HCT116 (cell line): ENCODE results near the gene SOX6. TPM values are rescaled to one million over a fixed set of nuclear protein-coding genes. Genes with fewer than 3 reads are reported as not detected.

Experiments
- ATAC-seq: fragments of 200-7000 bp; cut with Tn5 transposase; 2 replicates; pipeline ENCODE4 v1.9.1; 2020; ENCODE audit warnings: mild to moderate bottlenecking, moderate library complexity
- BruUV-seq: library from RNA; stranded (reverse); fragments of 400-500 nt; replicated peaks from 2 replicates; lab custom pipeline; 2021; lab: Mats Ljungman, UMichigan
- CTCF ChIA-PET: fragments of 300-600 bp; sonication (Branson Sonifier 250); formaldehyde crosslinking; loops from one replicate; lab custom pipeline; 2021; ENCODE audit warnings: antibody characterized with exemption; lab: Charles Lee
- POLR2A ChIA-PET: fragments of 300-600, 350-600 bp; sonication (Branson Sonifier 250); formaldehyde crosslinking; loops from one replicate; lab custom pipeline; 2021; ENCODE audit warnings: antibody characterized with exemption; lab: Charles Lee
- RAD21 ChIA-PET, 2 experiments: fragments of 300-600 bp; sonication (Branson Sonifier 250); formaldehyde crosslinking; loops; one replicate each; lab custom pipeline; 2023; ENCODE audit warnings: low total read pairs in 2 of 2; ENCODE audit not compliant: uncharacterized antibody in 2 of 2, unreplicated experiment in 2 of 2, low non-redundant PET in 1 of 2; lab: Charles Lee
- DNase-seq: peaks from one replicate; pipeline ENCODE4 v3.0.0-alpha.2; 2010; ENCODE audit warnings: low read depth, low spot score
- H2AFZ ChIP-seq: fragments of 200-600 bp; shearing (Covaris generic), sonication (generic); 2 replicates; pipeline ENCODE4 v1.6.1; 2017; ENCODE audit warnings: low read depth, mixed run types, mixed read lengths, antibody characterized with exemption, low read length; ENCODE audit not compliant: poor library complexity, severe bottlenecking
- H3K27ac ChIP-seq: 2 replicates; pipeline ENCODE4 v1.5.1; 2012; ENCODE audit warnings: low read depth, low read length
- H3K27me3 ChIP-seq: fragments of 200-600 bp; sonication (generic); 2 replicates; pipeline ENCODE4 v1.6.1; 2016; ENCODE audit warnings: mixed run types, low read length, mixed read lengths; ENCODE audit not compliant: insufficient read depth
- H3K36me3 ChIP-seq, 2 experiments: fragments of 200-500 bp in 1 of 2; fragments of 200-600 bp in 1 of 2; sonication (Bioruptor generic) in 1 of 2; sonication (generic) in 1 of 2; 2 replicates each; pipeline versions ENCODE4 v1.5.1 to v1.6.1; 2014 to 2016; ENCODE audit warnings: low read length in 2 of 2, inconsistent platforms in 1 of 2, mixed read lengths in 1 of 2, mixed run types in 1 of 2; ENCODE audit not compliant: insufficient read depth in 2 of 2, control insufficient read depth in 1 of 2
- H3K4me1 ChIP-seq, 2 experiments: fragments of 200-600 bp in 1 of 2; sonication (generic) in 1 of 2; 2 replicates each; pipeline versions ENCODE4 v1.5.1 to v1.6.1; 2012 to 2017; ENCODE audit warnings: low read length in 2 of 2, inconsistent platforms in 1 of 2, mild to moderate bottlenecking in 1 of 2, mixed read lengths in 1 of 2, mixed run types in 1 of 2, moderate library complexity in 1 of 2; ENCODE audit not compliant: insufficient read depth in 2 of 2, control insufficient read depth in 1 of 2
- H3K4me2 ChIP-seq: fragments of 200-600 bp; sonication (generic); 2 replicates; pipeline ENCODE4 v1.6.1; 2017; ENCODE audit warnings: mixed run types, low read length, mixed read lengths
- H3K4me3 ChIP-seq, 2 experiments: fragments of 200-600 bp in 1 of 2; sonication (generic) in 1 of 2; replicated peaks in 1 of 2; 2 replicates each; pipeline ENCODE4 v1.5.1; 2011 to 2016; ENCODE audit warnings: low read length in 2 of 2, control low read depth in 1 of 2, low read depth in 1 of 2, mild to moderate bottlenecking in 1 of 2, mixed read lengths in 1 of 2, mixed run types in 1 of 2
- H3K79me2 ChIP-seq: fragments of 200-600 bp; sonication (generic); 2 replicates; pipeline ENCODE4 v1.6.1; 2017; ENCODE audit warnings: mild to moderate bottlenecking, mixed run types, low read length, moderate library complexity, mixed read lengths; ENCODE audit not compliant: insufficient read depth
- H3K9ac ChIP-seq: fragments of 200-600 bp; sonication (generic); 2 replicates; pipeline ENCODE4 v1.6.1; 2016; ENCODE audit warnings: low read length, mixed read lengths
- H3K9me2 ChIP-seq: fragments of 200-600 bp; sonication (generic), shearing (Covaris generic); 2 replicates; pipeline ENCODE4 v1.6.1; 2017; ENCODE audit warnings: mixed run types, mild to moderate bottlenecking, moderate library complexity; ENCODE audit not compliant: insufficient read depth
- H3K9me3 ChIP-seq, 2 experiments: fragments of 200-500 bp in 1 of 2; fragments of 200-600 bp in 1 of 2; sonication (Bioruptor generic) in 1 of 2; sonication (generic) in 1 of 2; 2 replicates each; pipeline ENCODE4 v1.6.1; 2014 to 2017; ENCODE audit warnings: low read length in 2 of 2, mixed read lengths in 2 of 2, inconsistent platforms in 1 of 2, low read depth in 1 of 2, mild to moderate bottlenecking in 1 of 2, mixed run types in 1 of 2, moderate library complexity in 1 of 2; ENCODE audit not compliant: control insufficient read depth in 1 of 2, insufficient read depth in 1 of 2
- H4K20me1 ChIP-seq: fragments of 200-600 bp; sonication (generic), shearing (Covaris generic); 2 replicates; pipeline ENCODE4 v1.6.1; 2017; ENCODE audit warnings: mixed run types, mild to moderate bottlenecking, moderate library complexity; ENCODE audit not compliant: insufficient read depth
- CBX3 ChIP-seq: IDR thresholded peaks from 2 replicates; pipeline ENCODE4 v1.6.1; 2012; ENCODE audit warnings: low read depth
- CTCF ChIP-seq, 3 experiments: fragments of 200-600 bp in 1 of 3; sonication (generic) in 1 of 3; IDR thresholded peaks in 2 of 3; conservative IDR thresholded peaks in 1 of 3; 2 replicates each; pipeline ENCODE4 v1.5.1; 2012 to 2017; ENCODE audit warnings: low read depth in 2 of 3, low read length in 2 of 3, antibody characterized with exemption in 1 of 3, borderline replicate concordance in 1 of 3, control low read depth in 1 of 3, mild to moderate bottlenecking in 1 of 3, mixed read lengths in 1 of 3, mixed run types in 1 of 3, moderate library complexity in 1 of 3; ENCODE audit not compliant: insufficient read depth in 1 of 3
- EGR1 ChIP-seq: IDR thresholded peaks from 2 replicates; pipeline ENCODE4 v1.6.1; 2012; ENCODE audit warnings: low read depth
- EZH2 ChIP-seq: fragments of 200-600 bp; sonication (generic); IDR thresholded peaks from 2 replicates; pipeline ENCODE4 v1.6.1; 2017; ENCODE audit warnings: antibody characterized with exemption, mixed run types
- EZH2phosphoT487 ChIP-seq: fragments of 200-600 bp; IDR thresholded peaks from 2 replicates; pipeline ENCODE4 v1.6.1; 2018; ENCODE audit warnings: antibody characterized with exemption, borderline replicate concordance
- FOSL1 ChIP-seq: IDR thresholded peaks from 2 replicates; pipeline ENCODE4 v1.6.1; 2012; ENCODE audit warnings: low read depth
- JUND ChIP-seq: IDR thresholded peaks from 2 replicates; pipeline ENCODE4 v1.6.1; 2012
- POLR2A ChIP-seq: IDR thresholded peaks from 2 replicates; pipeline ENCODE4 v1.7.0; 2011; ENCODE audit warnings: borderline replicate concordance; ENCODE audit not compliant: insufficient read depth, insufficient read length; ENCODE audit errors: extremely low read depth
- RAD21 ChIP-seq: IDR thresholded peaks from 2 replicates; pipeline ENCODE4 v1.6.1; 2012; ENCODE audit warnings: low read depth, mild to moderate bottlenecking
- SIN3A ChIP-seq: IDR thresholded peaks from 2 replicates; pipeline ENCODE4 v1.6.1; 2012; ENCODE audit warnings: low read depth
- SRF ChIP-seq: IDR thresholded peaks from 2 replicates; pipeline ENCODE4 v1.6.1; 2012; ENCODE audit warnings: low read depth
- TCF7L2 ChIP-seq: IDR thresholded peaks from 2 replicates; pipeline ENCODE4 v1.7.0; 2011; ENCODE audit warnings: borderline replicate concordance, inconsistent platforms; ENCODE audit not compliant: insufficient read depth, insufficient read length; ENCODE audit errors: extremely low read depth
- ZBTB33 ChIP-seq: IDR thresholded peaks from 2 replicates; pipeline ENCODE4 v1.6.1; 2011; ENCODE audit warnings: mild to moderate bottlenecking, low read length, moderate library complexity; ENCODE audit not compliant: insufficient replicate concordance; ENCODE audit errors: extremely low read depth
- intact Hi-C: fragments of 100-400 bp; cut with micrococcal nuclease; formaldehyde crosslinking; loops from 2 replicates; pipeline ENCODE4 v1.10.0; 2022
- total RNA-seq: library from RNA; stranded (reverse); gene quantifications from one replicate; pipeline ENCODE4 v1.2.1, GENCODE V29; 2021; ENCODE audit not compliant: unreplicated experiment

The SOX6 gene
- total RNA-seq, 1 experiment from 2014 or later = 0.81 TPM

- TF ChIP-seq CTCF (IDR thresholded peaks at IDR 0.05 in 2 of 3, conservative IDR thresholded peaks at IDR 0.05 in 1 of 3; ENCODE audit: borderline replicate concordance in 1 of 3, insufficient read depth in 1 of 3, low read depth in 2 of 3, low read length in 2 of 3) = no peak
- no peak for TF ChIP-seq EZH2phosphoT487
- no peak for TF ChIP-seq TCF7L2
- TF ChIP-seq ZBTB33 = no peak
- TF ChIP-seq CBX3 = no peak
- TF ChIP-seq EZH2 = no peak
- TF ChIP-seq, all 23 proteins: peak for 0
These were observed 141.0 kb downstream of the SOX6 start (continued) for GRCh38 chr11:16215352-16215751.

GRCh38 chr11:16211407-16211806 lies 144.9 kb downstream of the SOX6 start:
- H3K27me3 ChIP-seq = peaks cover 6% of the 10 kb centered on the region; the same call in 1 of the 2 replicates
- BruUV-seq = no TSS peak
- TF ChIP-seq POLR2A = no peak
- TF ChIP-seq FOSL1 = no peak
- TF ChIP-seq EGR1 = no peak
- no peak for TF ChIP-seq SRF
- TF ChIP-seq TCF7L2 = no peak
- TF ChIP-seq EZH2 = no peak
- no peak for TF ChIP-seq RAD21
- TF ChIP-seq CBX3 = no peak
- TF ChIP-seq SIN3A = no peak
- no peak for TF ChIP-seq JUND
- no peaks in the 10 kb centered on the region for H3K79me2 ChIP-seq
- H2AFZ ChIP-seq = no peak overlapping the region
- no peaks in the 10 kb centered on the region for H3K36me3 ChIP-seq
- H3K9me2 ChIP-seq = no peaks in the 10 kb centered on the region
- no peak overlapping the region for H3K4me2 ChIP-seq
- no peaks in the 10 kb centered on the region for H3K4me1 ChIP-seq
- no peak overlapping the region for H3K27ac ChIP-seq
- DNase-seq (no peak), ATAC-seq (no peak)
- POLR2A ChIA-PET = interaction anchor here (1.0 kb wide), 1 partner anchor 81 kb away, joined by 3 read pairs; no protein-coding TSS in a partner anchor
- H3K4me3 ChIP-seq = no peak overlapping the region
- intact Hi-C loops = no loop called here
- RAD21 ChIA-PET = no interaction called here
- CTCF ChIA-PET = no interaction called here
- no peaks in the 10 kb centered on the region; the same call in 1 of the 2 replicates for H4K20me1 ChIP-seq
- no peak overlapping the region for H3K9ac ChIP-seq
- H3K9me3 ChIP-seq = no peaks in the 10 kb centered on the region
